DND-41 (cell line): ENCODE measurements around the gene B3GALT6.

ENCODE experiments used
- ATAC-seq: fragments of 200-7000 bp; cut with Tn5 transposase; 3 replicates; pipeline ENCODE4 v1.9.1; 2021; ENCODE audit warnings: low read depth; ENCODE audit not compliant: insufficient read depth
- DNase-seq: peaks from one replicate; pipeline ENCODE4 v3.0.0-alpha.2; 2020
- H2AFZ ChIP-seq: 2 replicates; pipeline ENCODE4 v1.6.0; 2012; ENCODE audit warnings: low read depth, low read length
- H3K27ac ChIP-seq: 2 replicates; pipeline ENCODE4 v1.5.1; 2012; ENCODE audit warnings: low read length, inconsistent platforms
- H3K27me3 ChIP-seq: fragments of 200-600 bp; sonication (generic); 2 replicates; pipeline ENCODE4 v1.6.0; 2012; ENCODE audit warnings: low read length, mild to moderate bottlenecking, inconsistent platforms; ENCODE audit not compliant: insufficient read depth, poor library complexity
- H3K36me3 ChIP-seq: 2 replicates; pipeline ENCODE4 v1.5.1; 2012; ENCODE audit warnings: low read length, inconsistent platforms; ENCODE audit not compliant: insufficient read depth
- H3K4me1 ChIP-seq: 2 replicates; pipeline ENCODE4 v1.5.1; 2012; ENCODE audit warnings: mild to moderate bottlenecking, low read length; ENCODE audit not compliant: insufficient read depth
- H3K4me2 ChIP-seq: 2 replicates; pipeline ENCODE4 v1.6.0; 2012; ENCODE audit warnings: mild to moderate bottlenecking, moderate library complexity, low read length, inconsistent platforms; ENCODE audit not compliant: insufficient read depth
- H3K4me3 ChIP-seq, 2 experiments: fragments of 200-600 bp in 1 of 2; shearing (Covaris generic) in 1 of 2; 2 replicates each; pipeline ENCODE4 v1.5.1; 2012 to 2016; ENCODE audit warnings: inconsistent platforms in 2 of 2, low read length in 2 of 2, mild to moderate bottlenecking in 2 of 2, low read depth in 1 of 2, moderate library complexity in 1 of 2
- H3K79me2 ChIP-seq: 2 replicates; pipeline ENCODE4 v1.6.0; 2012; ENCODE audit warnings: low read length, inconsistent platforms; ENCODE audit not compliant: insufficient read depth
- H3K9ac ChIP-seq: 2 replicates; pipeline ENCODE4 v1.6.0; 2012; ENCODE audit warnings: low read depth, mild to moderate bottlenecking, inconsistent platforms, low read length, moderate library complexity
- H3K9me3 ChIP-seq: 2 replicates; pipeline ENCODE4 v1.5.1; 2012; ENCODE audit warnings: low read length, moderate library complexity, mild to moderate bottlenecking, inconsistent platforms; ENCODE audit not compliant: insufficient read depth, severe bottlenecking
- H4K20me1 ChIP-seq: 2 replicates; pipeline ENCODE4 v1.6.0; 2012; ENCODE audit warnings: low read length; ENCODE audit not compliant: insufficient read depth
- EZH2 ChIP-seq: IDR thresholded peaks from 3 replicates; pipeline ENCODE4 v1.6.1; 2012; ENCODE audit warnings: borderline replicate concordance, low read depth, mild to moderate bottlenecking, moderate library complexity, low read length, inconsistent platforms; ENCODE audit not compliant: severe bottlenecking
- TF ChIP-seq, protein P1 (sequence below): IDR thresholded peaks from 2 replicates; pipeline ENCODE4 v1.5.1; 2012; ENCODE audit warnings: borderline replicate concordance, low read length, moderate library complexity, mild to moderate bottlenecking; ENCODE audit not compliant: poor library complexity, severe bottlenecking; ENCODE audit errors: extremely low read depth

Gene B3GALT6

DNA sequence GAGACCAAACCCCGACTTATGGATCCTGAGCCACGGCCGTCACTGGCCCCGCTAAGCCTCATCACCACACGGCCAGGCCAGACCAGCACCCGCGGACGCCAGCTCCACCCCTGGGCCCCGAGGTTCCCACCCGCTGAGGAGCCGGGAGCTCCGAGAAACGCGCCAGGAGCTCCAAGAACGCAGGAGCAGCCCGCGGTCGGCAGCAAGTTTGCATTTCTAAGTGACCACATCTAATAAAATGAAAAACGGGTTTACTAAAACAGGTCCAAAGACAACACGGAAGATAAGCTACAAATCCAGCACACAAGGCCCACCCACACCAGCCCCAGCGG is 22.6 kb downstream of the B3GALT6 start:
- Histone ChIP-seq H2AFZ (no peak overlapping the region), H3K36me3 (peaks cover 68% of the 10 kb centered on the region), H4K20me1 (peaks cover 26% of the 10 kb centered on the region), H3K4me3 (no peak overlapping the region), H3K27me3 (no peaks in the 10 kb centered on the region), H3K27ac (no peak overlapping the region), H3K4me1 (peaks cover 24% of the 10 kb centered on the region), H3K9ac (no peak overlapping the region), H3K79me2 (peaks cover 18% of the 10 kb centered on the region), H3K9me3 (no peaks in the 10 kb centered on the region), H3K4me2 (no peak overlapping the region)
- DNase-seq (no peak), ATAC-seq (no peak)
- TF ChIP-seq, protein P1, sequence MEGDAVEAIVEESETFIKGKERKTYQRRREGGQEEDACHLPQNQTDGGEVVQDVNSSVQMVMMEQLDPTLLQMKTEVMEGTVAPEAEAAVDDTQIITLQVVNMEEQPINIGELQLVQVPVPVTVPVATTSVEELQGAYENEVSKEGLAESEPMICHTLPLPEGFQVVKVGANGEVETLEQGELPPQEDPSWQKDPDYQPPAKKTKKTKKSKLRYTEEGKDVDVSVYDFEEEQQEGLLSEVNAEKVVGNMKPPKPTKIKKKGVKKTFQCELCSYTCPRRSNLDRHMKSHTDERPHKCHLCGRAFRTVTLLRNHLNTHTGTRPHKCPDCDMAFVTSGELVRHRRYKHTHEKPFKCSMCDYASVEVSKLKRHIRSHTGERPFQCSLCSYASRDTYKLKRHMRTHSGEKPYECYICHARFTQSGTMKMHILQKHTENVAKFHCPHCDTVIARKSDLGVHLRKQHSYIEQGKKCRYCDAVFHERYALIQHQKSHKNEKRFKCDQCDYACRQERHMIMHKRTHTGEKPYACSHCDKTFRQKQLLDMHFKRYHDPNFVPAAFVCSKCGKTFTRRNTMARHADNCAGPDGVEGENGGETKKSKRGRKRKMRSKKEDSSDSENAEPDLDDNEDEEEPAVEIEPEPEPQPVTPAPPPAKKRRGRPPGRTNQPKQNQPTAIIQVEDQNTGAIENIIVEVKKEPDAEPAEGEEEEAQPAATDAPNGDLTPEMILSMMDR = no peak
- no peak for TF ChIP-seq EZH2

GRCh38 chr1:1255078-1255477 is 23.0 kb downstream of the B3GALT6 start:
- peaks cover 73% of the 10 kb centered on the region for H3K36me3 ChIP-seq
- no peak for ATAC-seq

GRCh38 chr1:1255611-1256010 is 23.6 kb downstream of the B3GALT6 start:
- Histone ChIP-seq H3K36me3 (peaks cover 78% of the 10 kb centered on the region), H3K4me1 (peaks cover 19% of the 10 kb centered on the region), H3K9me3 (no peaks in the 10 kb centered on the region), H3K9ac (no peak overlapping the region), H3K27ac (no peak overlapping the region), H3K27me3 (no peaks in the 10 kb centered on the region), H4K20me1 (peaks cover 34% of the 10 kb centered on the region), H3K79me2 (peaks cover 28% of the 10 kb centered on the region), H2AFZ (no peak overlapping the region), H3K4me3 (no peak overlapping the region), H3K4me2 (no peak overlapping the region)
- ATAC-seq = no peak
- no peak for DNase-seq
- no peak for TF ChIP-seq EZH2
- TF ChIP-seq, protein P1 = no peak

More at GRCh38 chr1:1255078-1255477, 23.0 kb downstream of the B3GALT6 start:
- DNase-seq = no peak
- Histone ChIP-seq H3K9me3 (no peaks in the 10 kb centered on the region), H3K27ac (no peak overlapping the region), H3K79me2 (peaks cover 22% of the 10 kb centered on the region), H2AFZ (no peak overlapping the region), H3K27me3 (no peaks in the 10 kb centered on the region), H4K20me1 (peaks cover 28% of the 10 kb centered on the region), H3K4me1 (peaks cover 24% of the 10 kb centered on the region), H3K9ac (no peak overlapping the region), H3K4me2 (no peak overlapping the region), H3K4me3 (no peak overlapping the region)
- TF ChIP-seq EZH2 = no peak
- TF ChIP-seq, protein P1 = no peak
